ENCODE data around the gene PPM1H. TPM values are rescaled to one million over a fixed set of nuclear protein-coding genes. Genes with fewer than 3 reads are reported as not detected.

PPM1H gene
- total RNA-seq, 3 donors from 2014 or later: 4.9 to 6.1 (median 5.8) TPM

- ATAC-seq: no peak
- intact Hi-C loops (cut with DNase I, micrococcal nuclease): no loop called here
- Histone ChIP-seq H3K9me3 (peaks cover 2% of the 10 kb centered on the region), H3K36me3 (ENCODE audit: low read depth) (no peaks in the 10 kb centered on the region), H3K4me1 (ENCODE audit: low read depth) (no peaks in the 10 kb centered on the region), H3K4me3 (no peak overlapping the region)
- DNase-seq: no peak
- no peak for TF ChIP-seq CTCF (IDR thresholded peaks at IDR 0.05)
Observed at GRCh38 chr12:62679608-62680007, 255.3 kb downstream of the PPM1H start.

- Histone ChIP-seq H3K36me3 (ENCODE audit: low read depth) (no peaks in the 10 kb centered on the region), H3K4me3 (no peak overlapping the region), H3K9me3 (peaks cover 2% of the 10 kb centered on the region), H3K4me1 (ENCODE audit: low read depth) (no peaks in the 10 kb centered on the region)
- no peak for TF ChIP-seq CTCF (IDR thresholded peaks at IDR 0.05)
- no peak for ATAC-seq
- intact Hi-C loops (cut with DNase I, micrococcal nuclease): no loop called here
- no peak for DNase-seq
Observed at GRCh38 chr12:62677355-62677754, 257.6 kb downstream of the PPM1H start.

GRCh38 chr12:62676521-62677307, 258.2 kb downstream of the PPM1H start:
- Histone ChIP-seq H3K4me1 (ENCODE audit: low read depth) (no peaks in the 10 kb centered on the region), H3K4me3 (no peak overlapping the region), H3K36me3 (ENCODE audit: low read depth) (no peaks in the 10 kb centered on the region), H3K9me3 (peaks cover 2% of the 10 kb centered on the region)
- intact Hi-C loops (cut with DNase I, micrococcal nuclease): no loop called here
- no peak for TF ChIP-seq CTCF (IDR thresholded peaks at IDR 0.05)
- ATAC-seq (no peak), DNase-seq (no peak)

GRCh38 chr12:62673028-62673815, 261.7 kb downstream of the PPM1H start:
- no peak overlapping the region for H3K4me3 ChIP-seq
- no peaks in the 10 kb centered on the region for H3K36me3 ChIP-seq (ENCODE audit: low read depth)
- intact Hi-C loops (cut with DNase I, micrococcal nuclease): no loop called here
- ATAC-seq: no peak
- TF ChIP-seq CTCF (IDR thresholded peaks at IDR 0.05): no peak
- H3K4me1 ChIP-seq (ENCODE audit: low read depth): no peaks in the 10 kb centered on the region
- peaks cover 2% of the 10 kb centered on the region for H3K9me3 ChIP-seq
- DNase-seq: no peak

- Histone ChIP-seq H3K4me3 (no peak overlapping the region), H3K36me3 (ENCODE audit: low read depth) (no peaks in the 10 kb centered on the region), H3K4me1 (ENCODE audit: low read depth) (no peaks in the 10 kb centered on the region), H3K9me3 (no peaks in the 10 kb centered on the region)
- no peak for ATAC-seq
- no peak for DNase-seq
- TF ChIP-seq CTCF (IDR thresholded peaks at IDR 0.05): no peak
- intact Hi-C loops (cut with DNase I, micrococcal nuclease): no loop called here
Observed at GRCh38 chr12:62670986-62671720, 263.8 kb downstream of the PPM1H start.
